Left ventricle myocardium inferior (tissue), 1 donor: Measurements from ENCODE around the gene PRKACG. TPM values are rescaled to one million over a fixed set of nuclear protein-coding genes. Genes with fewer than 3 reads are reported as not detected.

Experiments used
- DNase-seq: peaks from one replicate; pipeline ENCODE4 v3.0.0-alpha.2; 2020
- H3K27ac ChIP-seq: fragments of 200-600 bp; replicated peaks from 2 replicates; pipeline ENCODE4 v1.8.0; 2021
- H3K27me3 ChIP-seq: fragments of 200-600 bp; 2 replicates; pipeline ENCODE4 v1.8.0; 2021; ENCODE audit warnings: low read depth
- H3K36me3 ChIP-seq: fragments of 200-600 bp; 2 replicates; pipeline ENCODE4 v1.8.0; 2021
- H3K4me1 ChIP-seq: fragments of 200-600 bp; 2 replicates; pipeline ENCODE4 v1.8.0; 2021
- H3K4me3 ChIP-seq: fragments of 200-600 bp; 2 replicates; pipeline ENCODE4 v1.8.0; 2021; ENCODE audit warnings: mild to moderate bottlenecking, moderate library complexity
- H3K9me3 ChIP-seq: fragments of 200-600 bp; replicated peaks from 2 replicates; pipeline ENCODE4 v1.8.0; 2021
- CTCF ChIP-seq: fragments of 200-600 bp; IDR thresholded peaks from 2 replicates; pipeline ENCODE4 v1.8.0; 2021; ENCODE audit warnings: antibody characterized with exemption, mild to moderate bottlenecking, borderline replicate concordance
- intact Hi-C: fragments of 100-400 bp; cut with micrococcal nuclease; formaldehyde crosslinking; loops from one replicate; pipeline ENCODE4 v1.11.0; 2022
- total RNA-seq: library from RNA; stranded (reverse); fragmentation: NEBNext Ultra II Directional; extraction: Animal tissue kit (Norgen Biotek cat#: 25700); gene quantifications from one replicate; pipeline ENCODE4 v1.2.1, GENCODE V29; 2021
- donor health status: DM: no; HTN: yes; CAD: no; lungs with severe emphysema.

Gene PRKACG
- total RNA-seq, 1 donor from 2014 or later = not detected

- DNase-seq = no peak
- no peak overlapping the region for H3K27ac ChIP-seq
- intact Hi-C loops = no loop called here
Observed at GRCh38 chr9:68969538-68969937, 44.4 kb downstream of the PRKACG start.

GRCh38 chr9:68967800-68968199 is 46.1 kb downstream of the PRKACG start:
- intact Hi-C loops = no loop called here
- Histone ChIP-seq H3K27me3 (no peaks in the 10 kb centered on the region), H3K36me3 (no peaks in the 10 kb centered on the region), H3K27ac (no peak overlapping the region), H3K4me3 (no peak overlapping the region), H3K4me1 (peaks cover 35% of the 10 kb centered on the region), H3K9me3 (no peaks in the 10 kb centered on the region)
- no peak for DNase-seq
- no peak for TF ChIP-seq CTCF

More at GRCh38 chr9:68969538-68969937, 44.4 kb downstream of the PRKACG start:
- H3K4me3 ChIP-seq = no peak overlapping the region
- TF ChIP-seq CTCF = no peak
- no peaks in the 10 kb centered on the region for H3K27me3 ChIP-seq
- peaks cover 19% of the 10 kb centered on the region for H3K4me1 ChIP-seq
- no peaks in the 10 kb centered on the region for H3K9me3 ChIP-seq
- H3K36me3 ChIP-seq = no peaks in the 10 kb centered on the region

GRCh38 chr9:68966496-68966944 is 47.4 kb downstream of the PRKACG start:
- H3K27me3 ChIP-seq = no peaks in the 10 kb centered on the region
- intact Hi-C loops = no loop called here
- no peak for DNase-seq
- no peaks in the 10 kb centered on the region for H3K36me3 ChIP-seq
- H3K9me3 ChIP-seq = no peaks in the 10 kb centered on the region
- no peak for TF ChIP-seq CTCF
- no peak overlapping the region for H3K4me3 ChIP-seq
- H3K4me1 ChIP-seq = peaks cover 48% of the 10 kb centered on the region
- H3K27ac ChIP-seq = peak overlapping the region; percentile 30

GRCh38 chr9:68964765-68965164 is 49.1 kb downstream of the PRKACG start:
- H3K9me3 ChIP-seq = no peaks in the 10 kb centered on the region
- intact Hi-C loops = no loop called here
- peak overlapping the region; percentile 31 for H3K27ac ChIP-seq
- no peaks in the 10 kb centered on the region for H3K27me3 ChIP-seq
- peaks cover 41% of the 10 kb centered on the region for H3K4me1 ChIP-seq
- DNase-seq = no peak
- no peaks in the 10 kb centered on the region for H3K36me3 ChIP-seq
- no peak for TF ChIP-seq CTCF
- no peak overlapping the region for H3K4me3 ChIP-seq

GRCh38 chr9:68964102-68964541 is 49.8 kb downstream of the PRKACG start:
- no peak for TF ChIP-seq CTCF
- H3K27ac ChIP-seq = peak overlapping the region; percentile 31
- H3K9me3 ChIP-seq = no peaks in the 10 kb centered on the region
- intact Hi-C loops = no loop called here
- H3K4me3 ChIP-seq = no peak overlapping the region
- no peak for DNase-seq
- no peaks in the 10 kb centered on the region for H3K27me3 ChIP-seq
- peaks cover 39% of the 10 kb centered on the region for H3K4me1 ChIP-seq
- no peaks in the 10 kb centered on the region for H3K36me3 ChIP-seq
